ENCODE measurements around the gene FTO. TPM values are rescaled to one million over a fixed set of nuclear protein-coding genes. Genes with fewer than 3 reads are reported as not detected.

Gene FTO
- total and polyA plus RNA-seq, 3 donors from 2014 or later = 32.4 to 64.7 (median 50.3) TPM

DNA sequence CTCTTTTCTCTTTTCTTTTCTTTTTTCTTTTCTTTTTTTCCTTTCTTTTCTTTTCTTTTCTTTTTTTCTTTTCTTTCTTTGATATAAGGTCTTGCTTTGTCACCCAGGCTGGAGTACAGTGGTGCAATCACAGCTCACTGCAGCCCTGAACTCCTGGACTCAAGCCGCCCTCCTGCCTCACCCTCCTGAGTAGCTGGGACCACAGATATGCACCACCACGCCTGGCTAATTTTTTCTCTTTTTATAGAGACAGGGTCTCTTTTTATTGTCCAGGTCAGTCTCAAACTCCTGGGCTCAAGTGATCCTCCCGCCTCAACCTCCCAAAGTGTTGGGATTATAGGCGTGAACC lies 436.8 kb downstream of the FTO start:
- H3K9me3 ChIP-seq = no peaks in the 10 kb centered on the region
- 89 to 94% methylated on average over 4 of the region's 4 CpGs for WGBS, 2 donors
- H3K27ac ChIP-seq = no peak overlapping the region
- H3K4me1 ChIP-seq = no peaks in the 10 kb centered on the region
- no peaks in the 10 kb centered on the region for H3K27me3 ChIP-seq
- no peak overlapping the region for H3K4me3 ChIP-seq
- intact Hi-C loops (cut with DNase I; ENCODE audit: low total_unique reads) = no loop called here
- no peaks in the 10 kb centered on the region for H3K36me3 ChIP-seq (ENCODE audit: low read depth, missing control alignments)
- DNase-seq = no peak
- no peak for TF ChIP-seq POLR2A (IDR thresholded peaks at IDR 0.05)
- TF ChIP-seq, protein P1, sequence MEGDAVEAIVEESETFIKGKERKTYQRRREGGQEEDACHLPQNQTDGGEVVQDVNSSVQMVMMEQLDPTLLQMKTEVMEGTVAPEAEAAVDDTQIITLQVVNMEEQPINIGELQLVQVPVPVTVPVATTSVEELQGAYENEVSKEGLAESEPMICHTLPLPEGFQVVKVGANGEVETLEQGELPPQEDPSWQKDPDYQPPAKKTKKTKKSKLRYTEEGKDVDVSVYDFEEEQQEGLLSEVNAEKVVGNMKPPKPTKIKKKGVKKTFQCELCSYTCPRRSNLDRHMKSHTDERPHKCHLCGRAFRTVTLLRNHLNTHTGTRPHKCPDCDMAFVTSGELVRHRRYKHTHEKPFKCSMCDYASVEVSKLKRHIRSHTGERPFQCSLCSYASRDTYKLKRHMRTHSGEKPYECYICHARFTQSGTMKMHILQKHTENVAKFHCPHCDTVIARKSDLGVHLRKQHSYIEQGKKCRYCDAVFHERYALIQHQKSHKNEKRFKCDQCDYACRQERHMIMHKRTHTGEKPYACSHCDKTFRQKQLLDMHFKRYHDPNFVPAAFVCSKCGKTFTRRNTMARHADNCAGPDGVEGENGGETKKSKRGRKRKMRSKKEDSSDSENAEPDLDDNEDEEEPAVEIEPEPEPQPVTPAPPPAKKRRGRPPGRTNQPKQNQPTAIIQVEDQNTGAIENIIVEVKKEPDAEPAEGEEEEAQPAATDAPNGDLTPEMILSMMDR (IDR thresholded peaks at IDR 0.05) = no peak

DNA sequence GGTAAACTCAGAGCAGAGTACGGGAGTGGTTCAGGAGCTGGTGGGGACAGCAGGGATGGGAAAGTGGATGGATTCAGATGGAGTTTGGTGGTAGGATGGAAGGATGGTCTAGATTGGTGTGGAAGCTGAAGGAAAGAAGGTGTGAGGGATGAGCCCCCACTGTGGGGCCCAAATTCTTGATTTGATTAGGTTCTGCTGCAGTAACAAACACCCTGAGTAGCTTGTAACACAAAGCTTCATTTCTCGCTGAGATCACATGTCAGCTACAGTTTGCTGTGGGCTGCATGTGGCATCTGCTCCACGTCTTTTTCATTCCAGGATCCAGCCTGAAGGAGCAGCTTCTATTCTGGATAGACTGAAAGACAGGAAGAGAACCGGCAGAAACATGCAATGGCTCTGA lies 438.8 kb downstream of the FTO start:
- Histone ChIP-seq H3K4me3 (no peak overlapping the region), H3K9me3 (no peaks in the 10 kb centered on the region), H3K27ac (no peak overlapping the region), H3K36me3 (ENCODE audit: low read depth, missing control alignments) (no peaks in the 10 kb centered on the region), H3K4me1 (no peaks in the 10 kb centered on the region), H3K27me3 (no peaks in the 10 kb centered on the region)
- no peak for DNase-seq
- TF ChIP-seq POLR2A (IDR thresholded peaks at IDR 0.05) = no peak
- TF ChIP-seq, protein P1 (IDR thresholded peaks at IDR 0.05) = no peak
- intact Hi-C loops (cut with DNase I; ENCODE audit: low total_unique reads) = no loop called here
- 67 to 88% methylated on average over 4 of the region's 4 CpGs for WGBS, 2 donors

DNA sequence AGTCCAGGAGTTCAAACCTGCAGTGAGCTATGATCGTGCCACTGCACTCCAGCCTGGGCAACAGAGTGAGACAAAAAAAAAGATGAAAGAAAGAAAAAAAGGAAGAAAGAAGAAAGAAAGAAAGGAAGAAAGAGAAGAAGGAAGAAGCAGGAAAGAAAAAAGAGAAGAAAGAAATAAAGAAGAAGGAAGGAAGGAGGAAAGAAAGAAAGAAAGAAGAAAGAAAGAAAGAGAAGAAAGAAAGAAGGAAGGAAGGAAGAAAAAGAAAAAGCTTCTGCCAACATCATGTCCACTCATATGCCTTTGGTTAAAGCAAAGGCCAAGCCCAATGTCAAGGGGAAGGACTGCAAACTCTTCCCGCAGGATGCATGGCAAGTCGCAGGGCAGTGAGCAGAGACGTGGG lies 439.5 kb downstream of the FTO start:
- DNase-seq = no peak
- intact Hi-C loops (cut with DNase I; ENCODE audit: low total_unique reads) = no loop called here
- TF ChIP-seq, protein P1 (IDR thresholded peaks at IDR 0.05) = no peak
- no peak for TF ChIP-seq POLR2A (IDR thresholded peaks at IDR 0.05)
- WGBS, 2 donors = 86 to 87% methylated on average over 4 of the region's 4 CpGs
- H3K27ac ChIP-seq = no peak overlapping the region
- H3K4me3 ChIP-seq = no peak overlapping the region
- no peaks in the 10 kb centered on the region for H3K27me3 ChIP-seq
- no peaks in the 10 kb centered on the region for H3K9me3 ChIP-seq
- H3K36me3 ChIP-seq (ENCODE audit: low read depth, missing control alignments) = no peaks in the 10 kb centered on the region
- H3K4me1 ChIP-seq = no peaks in the 10 kb centered on the region

DNA sequence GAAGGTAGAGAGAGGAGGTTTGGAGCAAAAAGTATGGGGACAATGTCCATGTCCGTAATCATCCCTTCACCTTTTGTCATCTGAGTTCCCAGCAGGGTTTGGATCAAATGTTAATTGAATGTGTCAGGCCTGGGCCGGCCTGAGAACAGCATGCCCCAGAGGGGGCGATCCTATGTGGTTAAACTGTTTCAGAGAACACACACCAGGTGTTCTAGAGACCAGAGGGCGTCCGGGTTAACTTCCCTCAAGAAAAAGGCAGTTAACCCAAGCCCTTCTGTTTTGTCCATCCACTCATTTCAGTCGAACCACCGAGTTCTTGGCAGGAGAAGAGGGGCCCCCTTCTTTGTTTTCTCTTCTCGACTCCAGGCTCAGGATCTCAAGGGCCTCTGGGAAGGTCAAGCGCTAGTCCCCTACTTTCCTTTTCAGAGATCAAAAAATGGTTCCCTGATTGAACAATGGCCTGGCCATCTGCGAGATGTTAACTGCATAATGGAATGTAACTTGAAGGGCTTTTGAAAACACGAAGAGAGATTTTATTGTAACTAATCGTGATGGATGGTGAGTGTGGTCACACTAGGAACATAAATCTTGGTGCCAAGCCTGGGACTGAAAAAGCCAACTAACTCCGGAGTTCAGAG lies 440.1 kb downstream of the FTO start:
- Histone ChIP-seq H3K27ac (no peak overlapping the region), H3K4me3 (no peak overlapping the region), H3K9me3 (no peaks in the 10 kb centered on the region), H3K4me1 (no peaks in the 10 kb centered on the region), H3K36me3 (ENCODE audit: low read depth, missing control alignments) (no peaks in the 10 kb centered on the region), H3K27me3 (no peaks in the 10 kb centered on the region)
- no peak for DNase-seq
- WGBS, 2 donors = 51 to 61% methylated on average over 13 of the region's 13 CpGs
- intact Hi-C loops (cut with DNase I; ENCODE audit: low total_unique reads) = no loop called here
- TF ChIP-seq, protein P1 (IDR thresholded peaks at IDR 0.05) = no peak
- no peak for TF ChIP-seq POLR2A (IDR thresholded peaks at IDR 0.05)

DNA sequence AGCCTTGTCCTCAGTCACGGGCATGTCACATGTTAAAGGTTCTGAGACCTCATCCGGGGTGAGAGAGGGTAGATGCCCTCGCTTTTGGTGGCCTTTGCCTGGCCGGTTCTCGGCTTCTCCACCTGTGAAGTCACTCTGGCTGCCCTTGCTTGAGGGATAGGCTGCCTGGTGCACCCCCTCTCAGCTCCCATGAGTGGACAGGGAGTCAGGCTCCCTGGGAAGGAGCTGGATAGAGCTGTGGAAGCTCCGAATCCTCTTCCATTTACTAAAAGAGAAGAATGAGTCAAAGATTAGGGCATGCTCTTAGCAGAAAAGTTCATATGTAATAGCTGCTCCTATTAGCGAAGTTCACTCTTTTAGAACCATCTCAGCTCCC lies 440.6 kb downstream of the FTO start:
- H3K27me3 ChIP-seq = no peaks in the 10 kb centered on the region
- no peaks in the 10 kb centered on the region for H3K36me3 ChIP-seq (ENCODE audit: low read depth, missing control alignments)
- WGBS, 2 donors = 82 to 83% methylated on average over 6 to 7 of the region's 7 CpGs
- no peak overlapping the region for H3K4me3 ChIP-seq
- no peaks in the 10 kb centered on the region for H3K4me1 ChIP-seq
- intact Hi-C loops (cut with DNase I; ENCODE audit: low total_unique reads) = no loop called here
- no peak for DNase-seq
- no peak overlapping the region for H3K27ac ChIP-seq
- no peaks in the 10 kb centered on the region for H3K9me3 ChIP-seq
- no peak for TF ChIP-seq POLR2A (IDR thresholded peaks at IDR 0.05)
- TF ChIP-seq, protein P1 (IDR thresholded peaks at IDR 0.05) = no peak

All from testis (tissue), 3 donors.